K562 (cell line): ENCODE results near the gene FTSJ1. TPM values are rescaled to one million over a fixed set of nuclear protein-coding genes. Genes with fewer than 3 reads are reported as not detected.
A peak's percentile ranks its signal among the peaks of the same experiment; 100 is the strongest.

Experiments used
- CREB3 ChIP-seq: fragments of 450-650 bp; conservative IDR thresholded peaks from 2 replicates; pipeline ENCODE4 v1.6.1; 2016; ENCODE audit warnings: missing genetic modification characterization, low read depth, mild to moderate bottlenecking, missing compliant biosample characterization, moderate library complexity
- CXXC5 ChIP-seq: fragments of 250-450 bp; sonication (Bioruptor Pico); IDR thresholded peaks from 2 replicates; pipeline ENCODE4 v1.8.0; 2022; ENCODE audit warnings: inconsistent platforms, mild to moderate bottlenecking, moderate library complexity
- DLX4 ChIP-seq: fragments of 250-450 bp; sonication (Bioruptor Pico); IDR thresholded peaks from 2 replicates; pipeline ENCODE4 v1.6.1; 2021; ENCODE audit warnings: mild to moderate bottlenecking
- GTF3C2 ChIP-seq: IDR thresholded peaks from 3 replicates; pipeline ENCODE4 v1.6.1; 2011; ENCODE audit warnings: borderline replicate concordance, mild to moderate bottlenecking, moderate library complexity; ENCODE audit not compliant: insufficient read length; ENCODE audit errors: extremely low read depth
- KLF10 ChIP-seq: fragments of 250-450 bp; sonication (Bioruptor Pico); IDR thresholded peaks from 2 replicates; pipeline ENCODE4 v1.6.1; 2021; ENCODE audit warnings: matching md5 sums
- MCM3 ChIP-seq: fragments of 450-650 bp; IDR thresholded peaks from 2 replicates; pipeline ENCODE4 v1.6.1; 2016
- RFX5 ChIP-seq: IDR thresholded peaks from 2 replicates; pipeline ENCODE4 v1.6.1; 2011; ENCODE audit warnings: low read depth, mild to moderate bottlenecking, improper control_type of control experiment, low read length
- TAF9B ChIP-seq: fragments of 450-650 bp; IDR thresholded peaks from 2 replicates; pipeline ENCODE4 v1.6.1; 2018; ENCODE audit warnings: mild to moderate bottlenecking; ENCODE audit not compliant: partially characterized antibody
- TCF7L2 ChIP-seq: fragments of 150-350 bp; IDR thresholded peaks from 2 replicates; pipeline ENCODE4 v1.6.1; 2016; ENCODE audit warnings: low read depth, mild to moderate bottlenecking, low read length, moderate library complexity
- TRIM28 ChIP-seq: fragments of 450-650 bp; IDR thresholded peaks from 2 replicates; pipeline ENCODE4 v1.6.1; 2017
- USF2 ChIP-seq: sonication (generic); formaldehyde crosslinking; IDR thresholded peaks from 2 replicates; pipeline ENCODE4 v1.5.0; 2020; ENCODE audit warnings: missing genetic modification reagents
- ZNF511 ChIP-seq: sonication (generic); formaldehyde crosslinking; IDR thresholded peaks from 2 replicates; pipeline ENCODE4 v1.8.0; 2022; ENCODE audit warnings: mild to moderate bottlenecking, missing genetic modification reagents
- polyA plus RNA-seq, 8 experiments: library from polyadenylated mRNA; depleted of rRNA in 4 of 8; stranded (reverse) in 5 of 8; unstranded in 3 of 8; fragments of >200 nt; fragmentation: Nextera tagmentation in 2 of 8; fragmentation: Illumina TruSeq in 1 of 8; extraction: Ambion mirVana in 2 of 8; extraction: Trizol in 1 of 8; gene quantifications; 2 replicates each; pipeline versions ENCODE4 v1.2.1 to v1.2.3, GENCODE V29; 2011 to 2014; ENCODE audit warnings: inconsistent platforms in 1 of 8, missing spikeins in 1 of 8
- total RNA-seq, 7 experiments: library from RNA; depleted of rRNA in 6 of 7; stranded (reverse); fragments of >200 nt in 6 of 7; fragmentation: Illumina TruSeq in 2 of 7; extraction: Trizol in 2 of 7; gene quantifications; 2 replicates each; pipeline versions ENCODE4 v1.2.1 to v1.2.3, GENCODE V29; 2011 to 2021; ENCODE audit warnings: low replicate concordance in 1 of 7

Gene FTSJ1
- total and polyA plus RNA-seq, 9 of the 15 experiments (the other 6 are each of a cell fraction or from before 2014, with no cell fraction given) = 12.2 to 95.6 (median 71.6) TPM

- no peak for TF ChIP-seq GTF3C2
- TF ChIP-seq KLF10 (CRISPR knock-in tag) = no peak
- 0 out of 2 replicates have a peak, but pooled peaks have one; percentile 23 for TF ChIP-seq RFX5
- no peak for TF ChIP-seq TCF7L2
- no peak for TF ChIP-seq TRIM28
- no peak for TF ChIP-seq USF2 (CRISPR knock-in tag)
- no peak for TF ChIP-seq CREB3
- TF ChIP-seq TAF9B = peak; percentile 51
- TF ChIP-seq DLX4 (CRISPR knock-in tag) = no peak
- TF ChIP-seq ZNF511 (CRISPR knock-in tag) = peak; percentile 61; the same call in 1 of the 2 replicates
- peak; percentile 96 for TF ChIP-seq CXXC5
- TF ChIP-seq MCM3 = no peak
These were observed at the start of gene FTSJ1 (continued) for GRCh38 chrX:48475774-48476577.
